ENCODE results near the gene AGPS. TPM values are rescaled to one million over a fixed set of nuclear protein-coding genes. Genes with fewer than 3 reads are reported as not detected.
A peak's percentile ranks its signal among the peaks of the same experiment; 100 is the strongest.

AGPS gene
- polyA plus RNA-seq, 1 of the 3 experiments (the other 2 are of a cell fraction), result 10.9 TPM

- ChIA-PET POLR2A (no interaction called here), CTCF (interaction anchor here (0.7 kb wide), 1 partner anchor 46 kb away, joined by 3 read pairs; no protein-coding TSS in a partner anchor)
- WGBS (ENCODE audit: low lambda C conversion rate), result 94% methylated on average over 3 of the region's 3 CpGs
- no peak overlapping the region for H3K4me3 ChIP-seq (ENCODE audit: low read depth in 2 of 2, low read length in 1 of 2)
- H3K79me2 ChIP-seq (ENCODE audit: insufficient read depth), result peaks cover 86% of the 10 kb centered on the region
- H3K9me3 ChIP-seq, result no peaks in the 10 kb centered on the region
- H4K20me1 ChIP-seq (ENCODE audit: insufficient read depth), result no peaks in the 10 kb centered on the region
- H3K27ac ChIP-seq (ENCODE audit: low read depth in 2 of 2, low read length in 1 of 2), result peak overlapping the region in 1 of 2 experiments; percentile 35; a peak in 1 of 4 replicates
- H2AFZ ChIP-seq (ENCODE audit: low read depth), result no peak overlapping the region
- DNase-seq, result no peak
- no peaks in the 10 kb centered on the region for H3K27me3 ChIP-seq (ENCODE audit: insufficient read depth)
- no peak for TF ChIP-seq GATA2 (CRISPR knock-in tag; IDR thresholded peaks at IDR 0.05)
- TF ChIP-seq PBX3 (IDR thresholded peaks at IDR 0.05), result no peak
- no peak for TF ChIP-seq RFX5 (IDR thresholded peaks at IDR 0.05; ENCODE audit: low read length)
- no peak for TF ChIP-seq IRF3 (IDR thresholded peaks at IDR 0.05; ENCODE audit: low read depth, low read length)
- no peak for TF ChIP-seq RAD21 (IDR thresholded peaks at IDR 0.05; ENCODE audit: low read length)
- TF ChIP-seq POLR2AphosphoS5 (IDR thresholded peaks at IDR 0.05; ENCODE audit: low read depth, low read length), result no peak
- no peak for TF ChIP-seq FOSL2 (IDR thresholded peaks at IDR 0.05; ENCODE audit: borderline replicate concordance, low read depth)
- no peak for TF ChIP-seq REST (IDR thresholded peaks at IDR 0.05; ENCODE audit: low read depth, low read length)
- TF ChIP-seq SIN3A (IDR thresholded peaks at IDR 0.05; ENCODE audit: borderline replicate concordance, low read depth, low read length), result no peak
- TF ChIP-seq MAX (IDR thresholded peaks at IDR 0.05; ENCODE audit: low read depth), result no peak
- no peak for TF ChIP-seq RCOR1 (IDR thresholded peaks at IDR 0.05; ENCODE audit: low read length)
- TF ChIP-seq ELF1 (IDR thresholded peaks at IDR 0.05), result no peak
- TF ChIP-seq NFIC (IDR thresholded peaks at IDR 0.05; ENCODE audit: borderline replicate concordance), result no peak
- H3F3A ChIP-seq (replicated peaks; ENCODE audit: insufficient read depth), result peaks cover 21% of the 10 kb centered on the region
- peaks cover 23 to 24% of the 10 kb centered on the region in 2 experiments; a peak in 3 of 4 replicates for H3K4me1 ChIP-seq (ENCODE audit: control insufficient read depth in 1 of 2, insufficient read depth in 2 of 2, low read depth in 1 of 2, low read length in 1 of 2)
- H3K9me2 ChIP-seq, result no peaks in the 10 kb centered on the region
- H3K4me2 ChIP-seq, result no peak overlapping the region
- no peaks in the 10 kb centered on the region for H3K36me3 ChIP-seq (replicated peaks in 1 of 2; ENCODE audit: control insufficient read depth in 1 of 2, insufficient read depth in 2 of 2, low read length in 1 of 2)
- H3K9ac ChIP-seq, result no peak overlapping the region
These were observed 2.9 kb downstream of the AGPS start for GRCh38 chr2:177395351-177396065.

Measured in SK-N-SH (cell line).